ENCODE results near the gene NDUFAF2. TPM values are rescaled to one million over a fixed set of nuclear protein-coding genes. Genes with fewer than 3 reads are reported as not detected.

Gene NDUFAF2
- 32.5 and 39.5 TPM in 2 replicates for total RNA-seq
- 44.5 and 47.6 TPM in 2 replicates for polyA plus RNA-seq

GRCh38 chr5:60944904-60945812, at the start of gene NDUFAF2, which contains the start of gene ERCC8:
Gene NDUFAF2, plus strand, starts transcription at chr5:60945205. Its CDS starts 51 bp downstream, at chr5:60945256.
Gene ERCC8, minus strand, starts transcription at chr5:60945070. Its CDS starts 62 bp downstream, at chr5:60945008.
- Histone ChIP-seq H3K36me3 (replicated peaks; ENCODE audit: insufficient read depth, low read depth) (no peaks in the 10 kb centered on the region), H2AFZ (peak within 1 kb of the TSS; percentile 94), H3K4me3 (peak within 1 kb of the TSS; percentile 76), H3K79me2 (peaks cover 85% of the 10 kb centered on the region), H3K4me1 (ENCODE audit: insufficient read depth) (peaks cover 5% of the 10 kb centered on the region), H3K4me2 (peak within 1 kb of the TSS; percentile 86), H3K27ac (peak within 1 kb of the TSS; percentile 89), H3K9me3 (ENCODE audit: low read depth) (no peaks in the 10 kb centered on the region), H4K20me1 (ENCODE audit: insufficient read depth, poor library complexity, severe bottlenecking) (no peaks in the 10 kb centered on the region), H3K9me2 (replicated peaks; ENCODE audit: insufficient read depth) (no peaks in the 10 kb centered on the region), H3K27me3 (no peaks in the 10 kb centered on the region)
- DNase-seq (ENCODE audit: low spot score), result peak; percentile 94
- TF ChIP-seq EZH2phosphoT487 (IDR thresholded peaks at IDR 0.05; ENCODE audit: low read depth, severe bottlenecking, unreplicated experiment), result no peak
- no peak for TF ChIP-seq CTCF (IDR thresholded peaks at IDR 0.05; ENCODE audit: poor library complexity)
- TF ChIP-seq EZH2 (IDR thresholded peaks at IDR 0.05; ENCODE audit: borderline replicate concordance), result no peak
- WGBS (ENCODE audit: low lambda C conversion rate, missing lambda C conversion rate), result 1% methylated on average over 64 of the region's 64 CpGs

GRCh38 chr5:60896991-60897390, 48.0 kb upstream of the NDUFAF2 start:
- no peaks in the 10 kb centered on the region for H3K9me3 ChIP-seq (ENCODE audit: low read depth)
- 95% methylated on average over 4 of the region's 4 CpGs for WGBS (ENCODE audit: low lambda C conversion rate, missing lambda C conversion rate)
- H4K20me1 ChIP-seq (ENCODE audit: insufficient read depth, poor library complexity, severe bottlenecking), result no peaks in the 10 kb centered on the region
- DNase-seq (ENCODE audit: low spot score), result no peak
- no peaks in the 10 kb centered on the region for H3K79me2 ChIP-seq
- H3K4me3 ChIP-seq, result no peak overlapping the region
- TF ChIP-seq EZH2 (IDR thresholded peaks at IDR 0.05; ENCODE audit: borderline replicate concordance) (no peak), CTCF (IDR thresholded peaks at IDR 0.05; ENCODE audit: poor library complexity) (no peak), EZH2phosphoT487 (IDR thresholded peaks at IDR 0.05; ENCODE audit: low read depth, severe bottlenecking, unreplicated experiment) (no peak)
- no peak overlapping the region for H3K4me2 ChIP-seq
- H3K27ac ChIP-seq, result no peak overlapping the region
- no peaks in the 10 kb centered on the region for H3K4me1 ChIP-seq (ENCODE audit: insufficient read depth)
- H3K36me3 ChIP-seq (replicated peaks; ENCODE audit: insufficient read depth, low read depth), result no peaks in the 10 kb centered on the region
- no peak overlapping the region for H2AFZ ChIP-seq
- no peaks in the 10 kb centered on the region for H3K27me3 ChIP-seq
- H3K9me2 ChIP-seq (replicated peaks; ENCODE audit: insufficient read depth), result no peaks in the 10 kb centered on the region

GRCh38 chr5:60903356-60903755, 41.6 kb upstream of the NDUFAF2 start:
- Histone ChIP-seq H3K4me2 (no peak overlapping the region), H3K4me3 (no peak overlapping the region), H4K20me1 (ENCODE audit: insufficient read depth, poor library complexity, severe bottlenecking) (no peaks in the 10 kb centered on the region), H3K79me2 (no peaks in the 10 kb centered on the region), H3K9me3 (ENCODE audit: low read depth) (no peaks in the 10 kb centered on the region), H3K36me3 (replicated peaks; ENCODE audit: insufficient read depth, low read depth) (no peaks in the 10 kb centered on the region), H2AFZ (no peak overlapping the region), H3K4me1 (ENCODE audit: insufficient read depth) (no peaks in the 10 kb centered on the region), H3K27me3 (no peaks in the 10 kb centered on the region), H3K27ac (no peak overlapping the region), H3K9me2 (replicated peaks; ENCODE audit: insufficient read depth) (no peaks in the 10 kb centered on the region)
- TF ChIP-seq EZH2phosphoT487 (IDR thresholded peaks at IDR 0.05; ENCODE audit: low read depth, severe bottlenecking, unreplicated experiment), result no peak
- no peak for TF ChIP-seq CTCF (IDR thresholded peaks at IDR 0.05; ENCODE audit: poor library complexity)
- no peak for TF ChIP-seq EZH2 (IDR thresholded peaks at IDR 0.05; ENCODE audit: borderline replicate concordance)
- no peak for DNase-seq (ENCODE audit: low spot score)
- 77% methylated on average over 4 of the region's 4 CpGs for WGBS (ENCODE audit: low lambda C conversion rate, missing lambda C conversion rate)
